GM23248 (cell line): ENCODE data around the gene IGFLR1. TPM values are rescaled to one million over a fixed set of nuclear protein-coding genes. Genes with fewer than 3 reads are reported as not detected.
"Not testable (repeated sequence)": the region's sequence is repeated elsewhere in the genome, so short reads cannot be mapped to it uniquely, and the experiment has no call there.

ENCODE experiments used
- DNase-seq: peaks from one replicate; pipeline ENCODE4 v3.0.0-alpha.2; 2015
- H2AFZ ChIP-seq: fragments of 200-600 bp; sonication (generic); 2 replicates; pipeline ENCODE4 v1.6.1; 2016; ENCODE audit warnings: antibody characterized with exemption
- H3F3A ChIP-seq: fragments of 200-600 bp; sonication (generic); 2 replicates; pipeline ENCODE4 v1.6.1; 2016; ENCODE audit warnings: mild to moderate bottlenecking, antibody characterized with exemption, mixed run types; ENCODE audit not compliant: insufficient read depth
- H3K27ac ChIP-seq: fragments of 200-600 bp; sonication (generic); 2 replicates; pipeline ENCODE4 v1.5.1; 2016; ENCODE audit warnings: mild to moderate bottlenecking
- H3K27me3 ChIP-seq: fragments of 200-600 bp; sonication (generic); replicated peaks from 2 replicates; pipeline ENCODE4 v1.6.1; 2016; ENCODE audit warnings: mild to moderate bottlenecking; ENCODE audit not compliant: insufficient read depth
- H3K36me3 ChIP-seq: fragments of 200-600 bp; sonication (generic); 2 replicates; pipeline ENCODE4 v1.6.1; 2016; ENCODE audit warnings: low read depth, mild to moderate bottlenecking
- H3K4me1 ChIP-seq: fragments of 200-600 bp; sonication (generic); 2 replicates; pipeline ENCODE4 v1.6.1; 2016; ENCODE audit warnings: mild to moderate bottlenecking; ENCODE audit not compliant: insufficient read depth
- H3K4me2 ChIP-seq: fragments of 200-600 bp; sonication (generic); one replicate; pipeline ENCODE4 v1.6.1; 2016; ENCODE audit warnings: mild to moderate bottlenecking; ENCODE audit not compliant: unreplicated experiment
- H3K4me3 ChIP-seq: fragments of 200-600 bp; sonication (generic); 2 replicates; pipeline ENCODE4 v1.5.1; 2016; ENCODE audit warnings: mild to moderate bottlenecking
- H3K79me2 ChIP-seq: fragments of 200-600 bp; sonication (generic); 2 replicates; pipeline ENCODE4 v1.6.1; 2016; ENCODE audit warnings: mild to moderate bottlenecking; ENCODE audit not compliant: insufficient read depth
- H3K9ac ChIP-seq: fragments of 200-600 bp; sonication (generic); 2 replicates; pipeline ENCODE4 v1.6.1; 2016; ENCODE audit warnings: mild to moderate bottlenecking
- H3K9me2 ChIP-seq: fragments of 200-600 bp; sonication (generic); 2 replicates; pipeline ENCODE4 v1.6.1; 2016; ENCODE audit warnings: mixed run types, mild to moderate bottlenecking, moderate library complexity; ENCODE audit not compliant: insufficient read depth
- H3K9me3 ChIP-seq: fragments of 200-600 bp; sonication (generic); one replicate; pipeline ENCODE4 v1.6.1; 2017; ENCODE audit warnings: low read depth
- H4K20me1 ChIP-seq: fragments of 200-600 bp; sonication (generic); 2 replicates; pipeline ENCODE4 v1.6.0; 2016; ENCODE audit not compliant: insufficient read depth
- EZH2 ChIP-seq: fragments of 200-600 bp; sonication (generic); IDR thresholded peaks from 2 replicates; pipeline ENCODE4 v1.6.1; 2018; ENCODE audit warnings: antibody characterized with exemption, mild to moderate bottlenecking; ENCODE audit not compliant: insufficient read depth, poor library complexity, severe bottlenecking
- EZH2phosphoT487 ChIP-seq: fragments of 200-600 bp; sonication (generic); IDR thresholded peaks from 2 replicates; pipeline ENCODE4 v1.6.1; 2018; ENCODE audit warnings: antibody characterized with exemption, moderate library complexity, mild to moderate bottlenecking, low read depth; ENCODE audit not compliant: insufficient read depth
- whole genome bisulfite sequencing, 2 experiments: methylation state at CpG; one replicate each; pipeline ENCODE4 v1.1.6; 2015 to 2017; ENCODE audit warnings: low lambda C conversion rate in 2 of 2, low coverage in 1 of 2; ENCODE audit errors: missing lambda C conversion rate in 2 of 2; 5-methylcytosine and 5-hydroxymethylcytosine counted together
- in situ Hi-C: fragments of 300-500 bp; cut with MboI; formaldehyde crosslinking; loops from 2 replicates; pipeline ENCODE4 v1.15.0; 2020
- polyA plus RNA-seq: library from polyadenylated mRNA; unstranded; fragments of >200 nt; fragmentation: Nextera tagmentation; extraction: Ambion mirVana; gene quantifications from 2 replicates; pipeline ENCODE4 v1.2.1, GENCODE V29; 2016
- total RNA-seq: library from RNA; depleted of rRNA; stranded (reverse); fragments of >200 nt; shearing (Covaris generic); gene quantifications from 2 replicates; pipeline ENCODE4 v1.2.3, GENCODE V29; 2014

Gene IGFLR1
- total and polyA plus RNA-seq, 2 experiments from 2014 or later: 1.4 to 3.2 TPM

DNA sequence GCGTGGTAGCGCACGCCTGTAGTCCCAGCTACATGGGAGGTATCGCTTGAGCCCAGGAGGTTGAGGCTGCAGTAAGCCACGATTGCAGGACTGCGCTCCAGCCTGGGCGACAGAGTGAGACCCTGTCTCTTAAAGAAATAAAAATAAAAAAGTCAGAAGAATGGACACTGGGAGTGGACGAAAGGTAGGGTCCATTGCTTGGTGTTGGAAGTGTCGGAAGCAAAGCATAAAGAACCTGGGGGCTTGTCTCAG lies 32.7 kb upstream of the IGFLR1 start:
- Histone ChIP-seq H3K27me3 (no peaks in the 10 kb centered on the region), H3K27ac (no peak overlapping the region), H3K4me3 (peak overlapping the region; percentile 72), H3K79me2 (no peaks in the 10 kb centered on the region), H3K9ac (no peak overlapping the region), H4K20me1 (no peaks in the 10 kb centered on the region), H3K9me3 (no peaks in the 10 kb centered on the region), H3K4me2 (peak overlapping the region; percentile 96), H3K36me3 (no peaks in the 10 kb centered on the region), H3K9me2 (no peaks in the 10 kb centered on the region), H2AFZ (peak overlapping the region; percentile 75), H3K4me1 (no peaks in the 10 kb centered on the region), H3F3A (peaks cover 12% of the 10 kb centered on the region)
- in situ Hi-C loops: no loop called here
- no peak for DNase-seq
- WGBS, 2 experiments: 2 to 4% methylated on average over 9 of the region's 9 CpGs
- TF ChIP-seq EZH2phosphoT487 (no peak), EZH2 (no peak)

DNA sequence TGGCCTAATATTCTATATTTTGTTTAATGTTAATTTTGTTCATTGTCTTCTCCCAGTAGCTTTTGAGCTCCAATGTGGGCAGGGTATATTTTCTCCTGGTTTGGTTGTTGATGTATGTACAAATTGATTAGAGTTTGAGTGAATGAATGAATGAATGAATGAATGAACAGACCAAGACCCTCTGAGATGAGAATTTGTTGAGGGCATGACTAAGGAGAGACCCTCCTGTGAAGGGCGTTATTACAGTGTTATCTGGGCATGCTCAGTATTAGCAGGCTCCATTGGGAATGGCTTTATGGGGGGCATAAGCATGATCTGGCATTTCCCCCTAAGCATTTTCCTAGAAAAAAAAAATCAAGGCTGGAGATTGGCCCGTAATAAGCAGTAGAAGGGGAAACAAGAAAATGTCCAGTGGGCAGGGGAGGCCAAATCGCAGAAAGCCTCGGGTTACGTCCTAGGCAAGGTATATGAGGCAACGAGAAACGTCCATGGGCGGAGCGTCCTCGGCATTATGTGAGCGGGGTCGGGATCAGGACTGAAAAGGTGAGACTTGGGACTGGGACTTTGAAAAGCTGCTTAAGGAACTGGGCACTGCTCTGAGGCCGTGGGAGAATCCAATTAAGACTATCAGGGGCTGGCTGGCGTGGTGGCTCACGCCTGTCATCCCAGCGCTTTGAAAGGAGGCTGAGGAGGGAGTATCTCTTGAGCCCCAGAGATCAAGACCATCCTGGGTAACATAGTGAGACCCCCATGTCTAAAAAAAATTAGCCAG lies 32.2 kb upstream of the IGFLR1 start:
- Histone ChIP-seq H3K4me2 (peak overlapping the region; percentile 96), H3K4me3 (peak overlapping the region; percentile 72), H3F3A (peaks cover 12% of the 10 kb centered on the region), H3K36me3 (no peaks in the 10 kb centered on the region), H3K9me2 (no peaks in the 10 kb centered on the region), H3K9ac (no peak overlapping the region), H3K27ac (no peak overlapping the region), H3K4me1 (no peaks in the 10 kb centered on the region), H2AFZ (peak overlapping the region; percentile 75), H3K9me3 (no peaks in the 10 kb centered on the region), H4K20me1 (no peaks in the 10 kb centered on the region), H3K79me2 (no peaks in the 10 kb centered on the region), H3K27me3 (no peaks in the 10 kb centered on the region)
- in situ Hi-C loops: no loop called here
- TF ChIP-seq EZH2 (no peak), EZH2phosphoT487 (no peak)
- 23 to 27% methylated on average over 16 of the region's 16 CpGs for WGBS, 2 experiments
- peak; percentile 22 for DNase-seq

GRCh38 chr19:35773020-35773806 lies 31.0 kb upstream of the IGFLR1 start:
- WGBS, 2 experiments: 72 to 73% methylated on average over 9 of the region's 9 CpGs
- H2AFZ ChIP-seq: no peak overlapping the region
- peaks cover 12% of the 10 kb centered on the region for H3F3A ChIP-seq
- TF ChIP-seq EZH2 (no peak), EZH2phosphoT487 (no peak)
- H3K36me3 ChIP-seq: no peaks in the 10 kb centered on the region
- H3K4me1 ChIP-seq: no peaks in the 10 kb centered on the region
- no peak overlapping the region for H3K27ac ChIP-seq
- no peaks in the 10 kb centered on the region for H3K79me2 ChIP-seq
- peak; percentile 76 for DNase-seq
- H4K20me1 ChIP-seq: no peaks in the 10 kb centered on the region
- no peak overlapping the region for H3K4me3 ChIP-seq
- no peaks in the 10 kb centered on the region for H3K9me2 ChIP-seq
- in situ Hi-C loops: no loop called here
- H3K4me2 ChIP-seq: no peak overlapping the region
- no peaks in the 10 kb centered on the region for H3K27me3 ChIP-seq
- H3K9ac ChIP-seq: no peak overlapping the region
- H3K9me3 ChIP-seq: no peaks in the 10 kb centered on the region

GRCh38 chr19:35772362-35772761 lies 30.1 kb upstream of the IGFLR1 start:
- H3K27me3 ChIP-seq, H3K9ac ChIP-seq, H3K9me2 ChIP-seq, H2AFZ ChIP-seq, DNase-seq, H4K20me1 ChIP-seq, in situ Hi-C loops, H3K79me2 ChIP-seq, H3K9me3 ChIP-seq, H3K4me1 ChIP-seq, H3K27ac ChIP-seq, H3K4me2 ChIP-seq, H3K4me3 ChIP-seq, H3K36me3 ChIP-seq: not testable (repeated sequence)
- H3F3A ChIP-seq: peaks cover 12% of the 10 kb centered on the region
- 81 to 83% methylated on average over 5 of the region's 5 CpGs for WGBS, 2 experiments
